GM19351 (cell line): ENCODE data around the gene MYL6.
"Not testable (repeated sequence)": the region's sequence is repeated elsewhere in the genome, so short reads cannot be mapped to it uniquely, and the experiment has no call there.

Experiments
- ATAC-seq: cut with Tn5 transposase; IDR thresholded peaks from one replicate; pipeline ENCODE4 v1.9.1; 2021; ENCODE audit warnings: mild to moderate bottlenecking, moderate library complexity; ENCODE audit not compliant: unreplicated experiment

MYL6 gene

DNA sequence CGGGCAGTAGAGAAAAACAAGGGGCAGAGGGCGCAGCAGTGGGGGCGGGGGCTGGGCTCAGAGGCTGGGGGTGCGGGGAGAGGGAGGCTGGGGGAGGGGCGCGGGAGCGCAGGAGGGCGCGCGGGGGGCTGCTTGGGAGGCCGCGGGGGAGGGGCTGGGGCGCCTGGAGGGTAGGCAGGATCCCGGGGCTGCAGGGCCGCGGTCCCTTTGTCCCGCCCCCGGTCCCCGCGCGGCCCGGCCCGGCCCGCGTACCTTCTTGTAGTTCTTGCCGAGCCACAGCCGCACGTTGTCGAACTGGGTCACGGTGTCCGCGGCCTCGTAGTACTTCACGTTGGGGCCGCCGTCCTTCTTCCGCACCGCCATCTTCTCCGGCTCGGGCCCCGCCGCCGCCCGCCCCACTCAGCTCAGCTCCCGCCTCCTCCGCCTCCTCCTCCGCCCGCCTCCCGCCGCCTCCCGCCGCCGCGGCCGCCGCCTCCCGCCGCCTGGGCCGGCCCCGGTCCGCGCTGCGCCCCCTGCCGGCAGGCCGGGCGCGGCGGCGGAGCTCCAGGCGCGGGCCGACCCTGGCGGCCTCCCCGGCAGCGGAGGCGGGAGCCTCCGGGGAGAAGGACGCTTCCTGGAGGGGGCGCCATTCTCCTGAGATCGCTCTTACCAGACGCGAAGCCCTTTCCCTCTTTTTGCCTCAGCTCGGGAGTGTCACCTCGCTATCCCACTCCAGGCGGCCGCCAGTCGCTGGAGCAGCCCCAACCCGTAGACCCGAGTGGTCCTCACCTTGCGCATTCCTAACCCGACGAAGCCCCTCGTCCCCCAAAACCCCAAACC lies 31.1 kb downstream of the MYL6 start, which contains the start of gene SMARCC2:
SMARCC2 (minus strand) TSS at position 385 of the 819 bp plus-strand sequence; CDS start at position 363, 22 bp downstream.
- ATAC-seq: peak; percentile 75

DNA sequence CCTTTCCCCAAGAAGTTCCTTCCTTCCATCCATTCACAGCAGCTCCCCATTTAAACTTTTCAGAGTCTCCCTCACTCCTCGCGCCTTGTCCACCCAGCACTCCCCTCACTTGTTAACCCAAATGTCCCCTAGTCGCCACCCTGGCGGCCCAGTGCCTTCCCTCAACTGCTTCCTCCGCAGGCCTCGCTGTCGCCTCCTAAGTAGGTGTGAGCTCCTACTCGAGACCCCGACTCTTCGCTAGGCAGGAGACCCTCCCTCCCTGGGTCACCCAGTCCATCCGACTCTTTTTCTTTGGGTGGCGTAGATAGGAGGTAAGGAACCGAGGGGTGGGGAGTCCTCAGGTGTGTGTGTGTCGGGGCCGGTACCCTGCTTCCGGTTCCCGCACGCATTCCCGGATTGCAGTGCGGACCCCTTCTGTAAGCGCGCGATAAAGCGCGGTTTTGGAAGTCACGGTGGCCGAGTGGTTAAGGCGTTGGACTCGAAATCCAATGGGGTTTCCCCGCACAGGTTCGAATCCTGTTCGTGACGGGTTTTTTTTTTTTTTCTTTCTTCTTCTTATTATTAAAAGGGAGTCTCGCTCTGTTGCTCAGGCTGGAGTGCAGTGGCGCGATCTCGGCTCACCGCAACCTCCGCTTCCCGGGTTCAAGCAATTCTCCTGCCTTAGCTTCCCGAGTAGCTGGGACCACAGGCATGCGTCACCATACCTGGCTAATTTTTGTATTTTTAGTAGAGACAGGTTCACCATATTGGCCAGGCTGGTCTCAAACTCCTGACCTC lies 31.9 kb downstream of the MYL6 start:
- peak; percentile 30 for ATAC-seq

DNA sequence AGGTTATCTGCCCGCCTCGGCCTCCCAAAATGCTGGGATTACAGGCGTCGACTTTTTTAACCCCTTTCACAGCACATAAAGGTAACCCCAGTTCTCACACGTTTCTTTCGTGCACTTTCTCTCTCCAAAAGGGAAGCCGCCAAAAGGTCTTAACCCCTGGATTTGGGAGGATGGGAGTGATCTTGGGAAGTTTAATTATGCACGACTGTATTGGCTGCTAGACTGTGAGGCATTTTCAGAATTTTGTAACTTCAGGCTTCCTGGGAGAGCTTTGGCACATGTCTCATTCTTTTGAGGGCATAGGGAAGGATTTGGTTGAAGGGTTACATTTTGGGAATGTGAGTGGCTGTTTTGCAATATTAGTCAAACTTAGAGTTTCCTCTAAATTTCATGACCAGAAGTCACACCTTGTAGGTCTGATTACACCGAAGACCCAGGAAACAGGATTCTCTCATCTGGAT lies 32.6 kb downstream of the MYL6 start:
- no peak for ATAC-seq

DNA sequence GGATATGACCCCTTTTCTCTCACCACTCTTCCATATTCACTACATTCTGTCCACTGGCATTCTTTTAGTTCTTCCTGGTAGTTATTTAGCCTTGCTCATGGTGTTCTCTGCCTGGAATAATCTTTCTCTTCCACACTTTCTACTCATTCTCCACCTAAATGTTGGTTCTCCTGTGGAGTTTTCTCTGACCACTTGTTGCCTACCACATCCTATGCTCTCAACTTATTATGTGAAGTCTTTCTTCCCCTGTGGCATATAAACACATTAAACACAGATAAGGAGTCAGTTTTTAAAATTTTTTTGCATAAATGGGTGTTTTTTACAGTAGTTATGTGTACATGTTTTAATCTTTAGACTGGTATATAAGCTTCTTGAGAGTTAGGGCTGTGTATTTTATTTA lies 34.4 kb downstream of the MYL6 start:
- ATAC-seq: no peak

DNA sequence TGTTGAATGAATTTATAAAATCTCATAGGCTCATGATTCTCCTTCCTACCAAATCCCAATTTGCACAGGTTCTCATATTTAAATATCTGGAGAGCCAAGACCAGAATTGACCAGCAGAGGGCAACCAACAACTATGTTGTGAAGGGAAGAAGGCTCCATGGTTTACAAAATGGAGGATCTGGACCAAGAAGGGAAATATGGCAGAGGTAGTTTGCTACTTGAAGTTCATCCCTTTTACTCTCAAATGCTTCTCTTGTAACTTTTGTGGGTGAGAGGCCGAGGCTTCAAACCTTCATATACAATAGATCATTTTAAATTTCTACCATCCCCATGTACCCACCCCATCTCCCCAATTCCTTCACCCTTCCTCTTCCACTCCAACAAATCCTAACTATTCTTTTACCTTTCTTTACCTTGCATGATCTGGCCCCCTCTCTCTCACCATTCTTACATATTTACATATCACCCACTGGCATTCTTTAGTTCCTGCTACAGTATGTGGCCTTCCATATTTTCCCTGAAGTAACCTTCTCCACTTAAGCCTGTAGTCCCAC lies 34.9 kb downstream of the MYL6 start:
- no peak for ATAC-seq

DNA sequence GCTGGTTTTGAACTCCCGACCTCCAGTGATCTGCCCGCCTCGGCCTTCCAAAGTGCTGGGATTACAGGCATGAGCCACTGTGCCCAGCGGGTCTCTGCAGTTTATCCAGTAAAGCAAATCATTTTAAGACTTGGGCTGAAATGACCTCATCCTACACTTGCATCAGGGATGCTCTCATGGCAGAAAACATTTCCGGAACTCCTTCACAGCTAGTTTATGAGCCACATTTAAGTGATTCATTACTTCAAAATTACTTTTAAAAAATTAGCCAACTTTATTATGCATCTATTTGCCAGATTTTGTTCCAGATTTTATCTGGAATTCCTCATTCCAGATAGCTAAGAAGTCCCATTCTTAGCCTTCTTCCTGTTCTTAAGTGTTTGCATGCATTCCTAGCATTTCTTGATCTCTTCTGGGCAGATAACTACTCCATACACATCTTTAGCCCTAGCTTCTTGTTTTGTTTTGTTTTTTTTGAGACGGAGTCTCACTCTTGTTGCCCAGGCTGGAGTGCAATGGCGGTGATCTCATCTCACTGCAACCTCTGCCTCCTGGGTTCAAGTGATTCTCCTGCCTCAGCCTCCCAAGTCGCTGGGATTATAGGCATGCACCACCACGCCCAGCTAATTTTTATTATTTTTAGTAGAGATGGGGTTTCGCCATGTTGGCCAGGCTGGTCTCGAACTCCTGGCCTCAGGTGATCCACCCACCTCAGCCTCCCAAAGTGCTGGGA lies 38.8 kb downstream of the MYL6 start:
- not testable (repeated sequence) for ATAC-seq

DNA sequence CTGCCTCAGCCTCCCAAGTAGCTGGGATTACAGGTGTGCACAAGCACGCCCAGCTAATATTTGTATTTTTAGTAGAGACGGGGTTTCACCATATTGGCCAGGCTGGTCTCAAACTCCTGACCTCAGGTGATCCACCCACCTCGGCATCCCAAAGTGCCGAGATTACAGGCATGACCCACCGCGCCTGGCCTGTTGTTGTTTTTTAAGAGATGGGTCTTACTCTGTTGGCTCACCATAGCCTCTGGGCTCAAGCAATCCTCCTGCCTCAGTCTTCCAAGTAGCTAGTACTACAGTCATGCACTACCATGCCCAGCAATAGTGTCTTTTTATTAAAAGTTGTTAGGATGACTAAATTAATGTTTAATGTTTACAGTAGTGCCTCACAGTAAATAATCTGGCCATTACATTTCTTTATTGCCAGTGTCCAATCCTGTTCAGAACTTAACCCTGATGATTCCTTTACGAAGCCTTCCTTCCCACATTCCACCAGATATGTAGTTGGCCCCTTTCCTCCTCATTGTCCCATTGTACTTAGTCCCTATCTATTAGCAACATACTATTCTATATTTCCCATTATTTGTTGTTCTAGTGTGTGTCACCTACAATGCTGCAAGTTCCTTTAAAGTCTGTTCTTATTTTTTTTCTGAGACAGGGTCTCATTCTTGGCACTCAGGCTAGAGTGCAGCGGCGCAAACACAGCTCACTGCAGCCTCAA lies 39.9 kb downstream of the MYL6 start:
- no peak for ATAC-seq

DNA sequence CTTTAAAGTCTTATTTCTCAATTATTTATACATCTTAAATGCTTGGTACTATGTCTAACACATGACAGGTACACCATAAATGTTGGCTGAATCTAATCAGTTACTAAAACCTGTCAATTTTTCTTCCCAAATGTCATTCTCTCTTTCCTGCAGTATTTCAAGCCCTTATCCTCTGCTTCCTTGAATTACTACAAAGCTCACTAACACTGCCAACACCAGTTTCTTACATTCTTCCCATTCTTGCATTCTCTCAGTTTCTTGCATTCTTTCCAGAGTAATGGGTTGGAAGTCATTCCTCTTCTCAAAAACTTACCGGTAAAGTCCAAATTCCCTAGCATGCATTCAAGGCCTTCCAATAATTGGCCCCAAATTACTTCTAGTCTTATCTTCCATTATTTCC lies 40.7 kb downstream of the MYL6 start:
- no peak for ATAC-seq

DNA sequence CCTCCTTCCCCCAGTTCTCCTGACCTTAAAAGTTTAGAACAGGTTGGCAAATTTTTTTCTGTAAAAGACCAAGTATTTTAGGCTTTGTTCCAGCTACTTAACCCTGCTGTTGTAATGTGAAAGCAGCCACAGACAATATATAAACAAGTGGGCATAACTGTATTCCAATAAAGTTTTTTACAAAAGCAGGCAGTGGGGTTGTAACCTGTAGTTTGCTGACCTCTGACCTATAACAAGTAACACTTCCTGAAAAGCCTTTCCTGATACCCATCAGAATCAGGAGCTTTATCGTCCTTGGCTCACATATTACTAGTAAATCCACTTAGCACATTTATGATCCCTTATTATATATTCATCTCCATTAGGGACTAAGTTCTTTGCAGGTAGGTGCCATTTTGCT lies 44.2 kb downstream of the MYL6 start:
- ATAC-seq: no peak

DNA sequence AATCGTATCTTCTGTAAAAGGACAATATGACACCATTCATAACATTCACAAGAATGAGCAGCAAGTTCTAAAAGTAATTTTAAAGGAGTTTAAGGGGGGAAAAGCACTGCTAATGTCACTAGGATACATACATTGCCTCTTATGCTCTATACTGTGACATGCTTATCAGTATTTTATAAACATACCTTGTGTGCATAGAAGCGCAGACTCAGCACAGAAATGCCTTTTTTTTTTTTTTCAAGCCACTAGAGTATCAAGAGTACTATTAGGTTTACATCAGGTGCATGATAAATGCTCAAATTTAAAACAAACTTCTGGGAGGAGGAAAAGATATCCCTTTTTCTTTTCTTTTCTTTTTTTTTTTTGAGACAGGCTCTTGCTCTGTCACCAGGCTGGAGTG lies 44.7 kb downstream of the MYL6 start:
- ATAC-seq: no peak

DNA sequence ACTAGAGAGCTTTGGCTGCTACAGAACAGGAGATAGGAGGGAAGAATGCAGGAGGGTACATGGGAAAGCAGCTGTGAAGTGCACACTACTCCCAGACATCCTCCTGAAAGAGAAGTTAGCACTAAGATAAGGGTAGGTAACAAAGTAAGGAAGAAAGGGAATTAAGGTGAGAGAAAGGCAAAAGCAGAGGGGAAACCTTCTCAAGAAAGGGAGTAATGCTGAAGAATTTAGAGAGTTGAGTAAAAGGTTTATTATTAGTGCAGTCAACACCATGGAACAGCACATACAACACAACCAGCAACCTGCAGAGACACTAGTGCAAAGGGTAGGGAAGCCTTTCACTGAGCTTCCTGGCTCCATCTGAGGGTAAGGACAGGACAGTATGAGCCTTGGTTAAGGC lies 46.1 kb downstream of the MYL6 start:
- ATAC-seq: no peak

DNA sequence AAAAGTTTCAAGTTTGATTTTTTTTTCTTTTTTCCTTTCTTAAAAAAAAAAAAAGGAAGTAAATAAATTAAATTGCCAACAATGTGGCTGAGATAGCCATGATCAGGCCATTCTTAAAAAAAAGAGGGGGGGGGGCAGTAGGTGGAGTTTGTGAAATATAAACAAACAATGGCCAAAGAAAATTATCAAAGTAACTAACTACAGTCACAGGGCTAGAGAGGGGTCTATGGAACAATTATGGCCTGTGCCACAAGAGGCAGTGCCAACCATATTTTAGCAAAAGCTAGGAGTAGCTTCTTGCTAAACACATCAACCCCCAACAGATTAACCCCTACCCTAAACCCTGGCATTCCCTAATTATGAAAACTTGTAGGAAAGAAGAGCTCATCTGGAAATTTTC lies 47.3 kb downstream of the MYL6 start:
- ATAC-seq: no peak

DNA sequence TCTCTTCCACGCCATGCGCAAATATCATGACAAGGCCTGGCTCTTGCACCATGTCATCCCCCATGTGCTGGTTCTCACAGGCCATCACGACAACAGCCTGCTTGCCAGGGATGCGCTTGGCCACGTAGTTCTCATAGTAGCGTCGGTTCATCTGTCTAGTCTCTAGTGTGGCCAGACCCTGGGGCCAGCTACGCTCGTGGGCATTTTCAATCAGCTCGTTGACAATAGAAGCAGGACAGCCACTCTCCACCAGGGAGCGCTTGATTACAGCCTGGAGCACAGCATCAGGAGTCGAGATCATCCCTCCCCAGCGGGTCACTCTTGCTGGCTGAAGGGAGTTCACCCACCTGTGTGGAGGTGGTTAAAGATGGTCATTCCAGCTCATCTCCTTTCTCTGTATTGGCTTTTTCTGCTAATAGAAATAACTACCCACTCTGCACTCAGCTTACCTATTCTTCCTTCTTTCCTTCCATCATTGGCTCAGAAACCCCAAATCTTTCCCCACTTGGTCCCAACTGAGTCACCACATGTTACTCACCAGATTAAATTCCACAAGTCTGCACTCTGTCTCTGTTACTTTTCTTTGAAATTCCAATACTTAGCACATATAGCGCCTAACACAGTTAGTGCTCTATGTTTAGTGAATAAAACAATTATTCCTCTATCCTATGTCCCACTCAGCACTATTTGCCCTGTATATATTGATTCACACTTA lies 48.5 kb downstream of the MYL6 start:
- ATAC-seq: no peak

DNA sequence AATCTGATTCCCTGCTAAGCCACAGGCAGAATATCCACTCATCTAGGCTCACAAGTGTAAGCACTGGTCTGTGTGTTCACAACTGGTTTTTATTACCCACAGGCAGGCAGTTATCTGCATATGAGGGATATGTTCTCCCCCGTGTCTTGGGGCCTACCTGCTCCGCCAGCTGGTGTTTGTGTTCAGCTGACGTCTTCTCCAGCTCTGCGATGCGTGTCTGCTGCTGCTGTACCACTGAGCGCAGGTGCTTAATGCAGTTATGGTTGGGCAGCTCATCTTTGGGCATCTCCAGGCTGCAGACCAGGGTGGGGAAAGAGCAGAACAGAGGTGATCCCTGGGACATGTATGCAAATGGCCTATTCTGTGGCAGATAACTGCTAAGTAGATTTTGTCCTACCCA lies 49.8 kb downstream of the MYL6 start:
- ATAC-seq: no peak
